Activated CD4-positive, alpha-beta T cell treated with anti-CD3 and anti-CD28 coated beads for 48 hours (primary cell): ENCODE measurements around the gene BNC2.

Experiments used
- DNase-seq: peaks from one replicate; pipeline ENCODE4 v3.0.0-alpha.2; 2020

BNC2 gene

GRCh38 chr9:16530669-16531642, 339.5 kb downstream of the BNC2 start:
- no peak for DNase-seq

DNA sequence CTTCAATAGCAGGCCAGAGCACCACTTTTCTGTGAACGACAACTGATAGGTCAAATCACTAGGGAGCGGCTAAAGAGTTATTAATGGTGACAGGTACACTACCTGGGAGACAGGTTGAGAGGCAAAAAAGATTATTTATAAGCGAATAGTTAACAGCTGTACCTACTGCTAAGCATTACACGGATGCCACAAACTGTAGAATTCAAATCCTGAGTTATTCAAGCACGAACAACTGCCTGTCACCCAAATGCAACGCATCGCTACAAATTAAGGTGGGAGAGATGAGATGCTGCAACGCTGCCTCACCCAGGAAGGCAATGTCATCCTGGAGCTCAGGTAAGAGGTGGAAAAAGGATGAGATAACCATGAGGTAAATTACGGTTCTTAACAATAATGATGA, 342.9 kb downstream of the BNC2 start:
- no peak for DNase-seq

GRCh38 chr9:16526380-16526779, 344.1 kb downstream of the BNC2 start:
- no peak for DNase-seq

GRCh38 chr9:16524823-16525222, 345.6 kb downstream of the BNC2 start:
- DNase-seq = no peak

- no peak for DNase-seq
These were observed 346.4 kb downstream of the BNC2 start for GRCh38 chr9:16524078-16524477.

GRCh38 chr9:16521868-16522411, 348.5 kb downstream of the BNC2 start:
- DNase-seq = no peak

DNA sequence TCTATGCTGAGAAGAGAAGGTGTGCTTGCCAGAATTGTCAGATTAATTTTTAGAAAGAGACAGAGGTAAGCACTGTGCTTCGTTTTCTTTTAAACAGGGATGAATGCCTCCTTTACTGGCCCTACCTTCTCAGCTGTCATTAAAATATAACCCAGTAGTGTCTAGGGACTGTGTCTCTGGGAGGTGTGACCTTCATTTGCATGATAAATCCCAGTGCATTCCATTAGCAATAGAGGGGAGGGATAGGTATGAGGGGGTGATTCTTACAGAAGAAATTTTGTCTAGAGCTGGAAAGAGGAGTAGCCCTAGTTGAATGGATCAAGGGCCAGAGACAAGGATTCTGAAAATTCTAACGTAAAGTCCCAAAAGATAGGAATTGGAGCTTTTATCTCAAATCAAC, 351.5 kb downstream of the BNC2 start:
- no peak for DNase-seq

- no peak for DNase-seq
These were observed 353.6 kb downstream of the BNC2 start for GRCh38 chr9:16516891-16517290.

- no peak for DNase-seq
These were observed 354.6 kb downstream of the BNC2 start for GRCh38 chr9:16515879-16516301.

DNA sequence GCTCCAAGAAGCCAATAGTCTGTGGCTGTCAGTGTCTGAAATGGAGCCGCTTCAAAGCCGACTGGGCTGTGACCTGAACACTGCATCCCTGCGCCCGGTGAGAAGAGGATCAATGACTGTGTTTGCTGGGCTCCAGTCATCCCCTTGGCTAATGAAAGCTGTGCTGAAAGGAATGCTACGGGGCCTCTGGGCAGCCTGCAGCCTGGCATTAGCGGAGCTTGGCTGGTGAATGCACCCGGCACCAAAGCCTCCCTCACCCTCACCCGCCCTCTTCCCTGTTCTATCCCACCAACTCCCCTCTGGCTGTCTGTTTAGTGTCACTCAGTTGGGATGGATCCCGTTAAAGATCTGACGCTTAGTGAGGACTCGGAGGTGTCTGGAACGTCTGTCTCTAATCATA, 355.3 kb downstream of the BNC2 start:
- DNase-seq = no peak

GRCh38 chr9:16514131-16514530, 356.3 kb downstream of the BNC2 start:
- DNase-seq = no peak

DNA sequence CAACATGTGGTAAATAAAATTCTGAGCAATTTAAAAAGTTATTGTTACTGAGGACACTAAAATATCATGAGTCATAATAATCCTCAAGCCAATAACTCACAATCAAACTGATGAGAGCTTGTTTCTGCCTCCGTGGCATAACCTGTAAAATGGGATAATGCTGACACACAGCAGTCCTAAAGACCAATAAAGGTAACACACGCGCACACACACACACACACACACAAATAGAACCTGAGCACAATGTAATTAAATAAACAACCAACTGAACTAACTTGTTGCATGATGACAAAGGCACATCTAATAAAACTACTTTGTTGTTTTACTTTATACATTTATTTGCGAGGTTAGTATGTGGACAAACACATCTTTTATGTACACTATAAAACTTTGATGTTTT, 358.2 kb downstream of the BNC2 start:
- no peak for DNase-seq

- no peak for DNase-seq
These were observed 360.0 kb downstream of the BNC2 start for GRCh38 chr9:16510482-16510881.

- no peak for DNase-seq
These were observed 360.5 kb downstream of the BNC2 start for GRCh38 chr9:16509997-16510396.

- no peak for DNase-seq
These were observed 365.3 kb downstream of the BNC2 start for GRCh38 chr9:16505199-16505598.

GRCh38 chr9:16501726-16502125, 368.7 kb downstream of the BNC2 start:
- no peak for DNase-seq

GRCh38 chr9:16501141-16501540, 369.3 kb downstream of the BNC2 start:
- no peak for DNase-seq

- no peak for DNase-seq
These were observed 370.1 kb downstream of the BNC2 start for GRCh38 chr9:16500386-16500785.

DNA sequence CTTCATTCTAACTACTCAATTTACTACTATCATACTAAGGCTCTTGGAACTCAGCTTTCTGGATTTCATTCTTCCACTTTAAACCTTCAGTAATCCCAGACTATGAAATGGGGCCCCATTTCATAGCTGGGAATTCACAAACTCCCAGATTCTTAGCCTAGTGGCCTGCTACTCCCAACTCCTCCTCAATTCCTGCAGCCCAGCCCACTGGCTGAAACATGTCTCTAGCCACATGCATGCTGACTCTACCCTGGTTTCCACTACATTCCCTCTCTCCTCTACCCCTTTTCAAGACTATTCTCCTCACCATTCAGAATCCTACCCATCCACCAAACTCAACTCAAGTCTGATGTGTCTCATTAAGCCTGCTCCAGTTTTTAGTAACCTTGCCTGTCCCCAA, 370.6 kb downstream of the BNC2 start:
- DNase-seq = no peak

DNA sequence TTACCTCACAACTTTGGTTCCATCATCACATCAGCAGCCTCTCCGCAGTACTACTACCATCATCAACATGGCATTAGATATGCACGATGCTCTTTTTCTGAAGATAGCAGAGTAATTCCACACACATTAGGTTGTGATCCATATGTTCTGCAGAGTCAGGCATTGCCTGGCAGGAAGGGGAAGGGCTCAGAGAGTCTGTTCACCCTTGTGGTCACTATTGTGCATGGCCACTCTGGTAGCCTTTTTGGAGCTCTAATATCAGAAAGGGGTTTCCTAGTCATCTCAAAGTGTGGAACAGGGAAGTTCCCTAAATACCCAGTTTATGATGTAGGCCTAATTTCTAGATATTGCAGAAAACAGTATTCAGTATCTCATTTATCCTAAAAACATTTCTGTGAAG, 373.6 kb downstream of the BNC2 start:
- no peak for DNase-seq

- DNase-seq = no peak
These were observed 382.6 kb downstream of the BNC2 start for GRCh38 chr9:16487915-16488314.

GRCh38 chr9:16485575-16486321, 384.7 kb downstream of the BNC2 start:
- no peak for DNase-seq

DNA sequence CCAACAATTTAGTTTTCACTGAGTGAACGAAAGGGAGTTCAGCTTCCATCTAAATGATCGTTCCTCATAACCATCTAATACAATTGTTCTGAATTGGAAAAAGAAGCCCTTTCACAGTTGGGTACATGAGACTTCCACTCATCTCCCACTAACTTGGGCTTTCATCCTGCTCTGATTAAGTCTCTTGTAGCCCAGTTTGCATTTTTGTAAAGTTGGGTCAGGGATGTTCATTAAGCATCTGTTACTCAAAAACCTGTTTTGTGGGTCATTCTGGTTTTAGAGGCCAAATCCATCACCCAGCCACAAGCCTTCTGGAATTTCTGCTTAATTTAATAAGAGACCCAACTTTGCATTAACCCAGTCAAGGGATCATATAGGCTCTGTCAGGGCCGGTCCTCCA, 385.3 kb downstream of the BNC2 start:
- DNase-seq = no peak

GRCh38 chr9:16484744-16485143, 385.7 kb downstream of the BNC2 start:
- DNase-seq = no peak
